IMR-90 (cell line): Measurements from ENCODE around the gene HAS3. TPM values are rescaled to one million over a fixed set of nuclear protein-coding genes. Genes with fewer than 3 reads are reported as not detected.

Experiments used
- ATAC-seq: fragments of 200-7000 bp; cut with Tn5 transposase; 2 replicates; pipeline ENCODE4 v1.9.1; 2020; ENCODE audit warnings: low read depth, mild to moderate bottlenecking, moderate library complexity
- BruUV-seq: library from RNA; stranded (reverse); fragments of 400-500 nt; replicated peaks from 2 replicates; lab custom pipeline; 2021; lab: Mats Ljungman, UMichigan
- CTCF ChIA-PET: fragments of 300-600 bp; formaldehyde crosslinking; extraction: SDS; loops from one replicate; lab custom pipeline; 2021; ENCODE audit warnings: antibody characterized with exemption; lab: Yijun Ruan, JAX
- POLR2A ChIA-PET: fragments of 300-600 bp; sonication (Branson Sonifier 250); formaldehyde crosslinking; loops from one replicate; lab custom pipeline; 2022; ENCODE audit warnings: antibody characterized with exemption; ENCODE audit not compliant: unreplicated experiment; lab: Charles Lee
- DNase-seq: peaks from one replicate; pipeline ENCODE4 v3.0.0; 2013
- H2AFZ ChIP-seq: replicated peaks from 2 replicates; pipeline ENCODE3; 2013; ENCODE audit warnings: low read length, mild to moderate bottlenecking; ENCODE audit not compliant: poor library complexity
- H2AK5ac ChIP-seq: 2 replicates; pipeline ENCODE4 v1.6.1; 2013; ENCODE audit warnings: low read depth, low read length, inconsistent platforms
- H2AK9ac ChIP-seq: replicated peaks from 2 replicates; pipeline ENCODE3; 2013; ENCODE audit warnings: mild to moderate bottlenecking, low read depth, low read length, moderate library complexity; ENCODE audit not compliant: poor library complexity
- H2BK120ac ChIP-seq: 2 replicates; pipeline ENCODE4 v1.6.1; 2013; ENCODE audit warnings: low read depth, low read length, inconsistent platforms
- H2BK15ac ChIP-seq: 3 replicates; pipeline ENCODE4 v1.6.1; 2013; ENCODE audit warnings: low read depth, low read length, inconsistent platforms
- H2BK20ac ChIP-seq: 2 replicates; pipeline ENCODE4 v1.6.1; 2013; ENCODE audit warnings: low read depth, mild to moderate bottlenecking, inconsistent platforms, low read length, moderate library complexity
- H2BK5ac ChIP-seq: 2 replicates; pipeline ENCODE4 v1.6.1; 2013; ENCODE audit warnings: mild to moderate bottlenecking, low read depth, low read length, inconsistent platforms; ENCODE audit not compliant: poor library complexity, severe bottlenecking
- H3K14ac ChIP-seq: replicated peaks from 2 replicates; pipeline ENCODE4 v1.6.1; 2013; ENCODE audit warnings: low read depth, low read length, inconsistent platforms
- H3K18ac ChIP-seq: 2 replicates; pipeline ENCODE4 v1.6.1; 2013; ENCODE audit warnings: low read depth, low read length, control low read depth
- H3K23ac ChIP-seq: 2 replicates; pipeline ENCODE4 v1.6.1; 2013; ENCODE audit warnings: low read depth, low read length, inconsistent platforms
- H3K27ac ChIP-seq: 2 replicates; pipeline ENCODE4 v1.5.1; 2013; ENCODE audit warnings: mild to moderate bottlenecking, control low read depth, low read length; ENCODE audit not compliant: insufficient read depth
- H3K27me3 ChIP-seq: 2 replicates; pipeline ENCODE4 v1.6.1; 2013; ENCODE audit warnings: low read length; ENCODE audit not compliant: control insufficient read depth, insufficient read depth
- H3K36me3 ChIP-seq: 2 replicates; pipeline ENCODE4 v1.6.1; 2013; ENCODE audit warnings: low read length, mixed read lengths; ENCODE audit not compliant: control insufficient read depth, insufficient read depth
- H3K4ac ChIP-seq: 2 replicates; pipeline ENCODE4 v1.6.1; 2013; ENCODE audit warnings: low read depth, low read length, inconsistent platforms
- H3K4me1 ChIP-seq: 2 replicates; pipeline ENCODE4 v1.6.1; 2013; ENCODE audit warnings: low read length, mixed read lengths; ENCODE audit not compliant: control insufficient read depth, insufficient read depth
- H3K4me2 ChIP-seq: 2 replicates; pipeline ENCODE4 v1.6.1; 2013; ENCODE audit warnings: low read depth, mild to moderate bottlenecking, control low read depth, low read length, moderate library complexity
- H3K4me3 ChIP-seq: 2 replicates; pipeline ENCODE4 v1.5.1; 2013; ENCODE audit warnings: low read depth, mild to moderate bottlenecking, control low read depth, low read length, moderate library complexity; ENCODE audit not compliant: insufficient read depth
- H3K56ac ChIP-seq: 2 replicates; pipeline ENCODE4 v1.6.1; 2013; ENCODE audit warnings: low read length, inconsistent platforms; ENCODE audit not compliant: insufficient read depth; ENCODE audit errors: extremely low read depth
- H3K79me1 ChIP-seq, 2 experiments: 2 replicates each; pipeline ENCODE4 v1.6.1; 2013; ENCODE audit warnings: low read length in 2 of 2, inconsistent platforms in 1 of 2, low read depth in 1 of 2
- H3K9ac ChIP-seq: 2 replicates; pipeline ENCODE4 v1.6.1; 2013; ENCODE audit warnings: low read depth, low read length, control low read depth
- H3K9me1 ChIP-seq: 2 replicates; pipeline ENCODE4 v1.6.1; 2013; ENCODE audit warnings: low read length, inconsistent platforms; ENCODE audit not compliant: insufficient read depth
- H3K9me3 ChIP-seq: 2 replicates; pipeline ENCODE4 v1.6.1; 2013; ENCODE audit warnings: low read length; ENCODE audit not compliant: control insufficient read depth, insufficient read depth
- H4K20me1 ChIP-seq: 2 replicates; pipeline ENCODE4 v1.6.1; 2013; ENCODE audit warnings: low read length, inconsistent platforms; ENCODE audit not compliant: insufficient read depth
- H4K5ac ChIP-seq: 2 replicates; pipeline ENCODE4 v1.6.1; 2013; ENCODE audit warnings: mild to moderate bottlenecking, low read depth, low read length, control low read depth
- H4K8ac ChIP-seq, 2 experiments: 2 replicates each; pipeline ENCODE4 v1.6.1; 2013; ENCODE audit warnings: low read depth in 2 of 2, low read length in 2 of 2, control low read depth in 1 of 2, inconsistent platforms in 1 of 2
- H4K91ac ChIP-seq: 2 replicates; pipeline ENCODE4 v1.6.1; 2013; ENCODE audit warnings: low read depth, low read length, inconsistent platforms; ENCODE audit not compliant: insufficient read depth
- BHLHE40 ChIP-seq: fragments of 150-350 bp; IDR thresholded peaks from 2 replicates; pipeline ENCODE4 v1.6.1; 2016; ENCODE audit warnings: mild to moderate bottlenecking, low read depth, low read length
- CEBPB ChIP-seq: IDR thresholded peaks from 2 replicates; pipeline ENCODE4 v1.6.1; 2012; ENCODE audit warnings: low read depth, low read length, improper control_type of control experiment
- CHD1 ChIP-seq: IDR thresholded peaks from 2 replicates; pipeline ENCODE4 v1.6.1; 2012; ENCODE audit warnings: low read depth, low read length, improper control_type of control experiment
- CTCF ChIP-seq: conservative IDR thresholded peaks from 2 replicates; pipeline ENCODE4 v1.5.1; 2012; ENCODE audit warnings: mild to moderate bottlenecking, low read depth, low read length, improper control_type of control experiment
- ELK1 ChIP-seq: fragments of 150-350 bp; IDR thresholded peaks from 2 replicates; pipeline ENCODE4 v1.6.1; 2016; ENCODE audit warnings: low read depth, mild to moderate bottlenecking, low read length, moderate library complexity, borderline replicate concordance
- MAFK ChIP-seq: IDR thresholded peaks from 2 replicates; pipeline ENCODE4 v1.6.1; 2012; ENCODE audit warnings: low read depth, low read length, improper control_type of control experiment
- MXI1 ChIP-seq: IDR thresholded peaks from 2 replicates; pipeline ENCODE4 v1.6.1; 2012; ENCODE audit warnings: low read depth, mild to moderate bottlenecking, low read length, moderate library complexity, borderline replicate concordance
- NFE2L2 ChIP-seq: fragments of 150-350 bp; IDR thresholded peaks from 2 replicates; pipeline ENCODE4 v1.6.1; 2016; ENCODE audit warnings: low read depth, mild to moderate bottlenecking, low read length
- POLR2A ChIP-seq: IDR thresholded peaks from 2 replicates; pipeline ENCODE4 v1.6.1; 2012; ENCODE audit warnings: mild to moderate bottlenecking, low read depth, low read length
- RCOR1 ChIP-seq: IDR thresholded peaks from 2 replicates; pipeline ENCODE4 v1.6.1; 2012; ENCODE audit warnings: mild to moderate bottlenecking, low read length, improper control_type of control experiment; ENCODE audit not compliant: insufficient replicate concordance
- USF2 ChIP-seq: fragments of 150-350 bp; IDR thresholded peaks from 2 replicates; pipeline ENCODE4 v1.6.1; 2017; ENCODE audit warnings: mild to moderate bottlenecking, antibody characterized with exemption, low read length, low read depth
- WGBS, 2 experiments: methylation state at CpG; one replicate each; pipeline versions ENCODE4 v1.1.5 to v1.1.7; 2013; ENCODE audit warnings: missing lambda C conversion rate in 2 of 2; ENCODE audit not compliant: insufficient read length in 1 of 2; ENCODE audit errors: extremely low coverage in 2 of 2; 5-methylcytosine and 5-hydroxymethylcytosine counted together
- dilution Hi-C: fragments of 300-500 bp; cut with HindIII; formaldehyde crosslinking; loops from one replicate; pipeline ENCODE4 v1.14.3; 2018; ENCODE audit warnings: low sequenced_read_pairs; ENCODE audit not compliant: unreplicated experiment
- in situ Hi-C: fragments of 300-500 bp; cut with MboI; formaldehyde crosslinking; loops from 3 replicates; pipeline ENCODE4 v1.14.3; 2019; ENCODE audit warnings: low sequenced_read_pairs, inconsistent platforms, mixed read lengths
- intact Hi-C: fragments of 100-400 bp; cut with micrococcal nuclease; formaldehyde crosslinking; loops from 2 replicates; pipeline ENCODE4 v1.10.0; 2022
- polyA plus RNA-seq, 3 experiments: library from polyadenylated mRNA; depleted of rRNA; stranded (reverse); fragments of >200 nt; gene quantifications; 2 replicates each; pipeline ENCODE4 v1.2.3, GENCODE V29; 2012; ENCODE audit warnings: low replicate concordance in 1 of 3
- total RNA-seq: library from RNA; depleted of rRNA; stranded (reverse); fragments of >200 nt; gene quantifications from 2 replicates; pipeline ENCODE4 v1.2.3, GENCODE V29; 2012

Gene HAS3
- total and polyA plus RNA-seq, 2 of the 4 experiments (the other 2 are of a cell fraction), result 0.36 to 0.97 TPM

- in situ Hi-C loops (loop anchor here (5.0 to 10.0 kb wide), 3 partner anchors 142 to 412 kb away; no protein-coding TSS in a partner anchor), intact Hi-C loops (no loop called here), dilution Hi-C loops (no loop called here)
- no peak for ATAC-seq
- Histone ChIP-seq H3K27ac (no peak overlapping the region), H2BK120ac (no peak overlapping the region), H3K14ac (no peak overlapping the region), H4K91ac (no peak overlapping the region), H4K8ac (no peak overlapping the region), H3K9me3 (no peaks in the 10 kb centered on the region), H4K20me1 (peaks cover 23% of the 10 kb centered on the region), H3K4ac (no peak overlapping the region), H3K79me1 (peaks cover 32 to 69% of the 10 kb centered on the region in 2 experiments), H3K9ac (no peak overlapping the region), H2AFZ (no peak overlapping the region), H2BK15ac (no peak overlapping the region), H2BK20ac (no peak overlapping the region), H3K4me2 (no peak overlapping the region), H3K27me3 (no peaks in the 10 kb centered on the region), H2BK5ac (no peak overlapping the region), H3K9me1 (peaks cover 11% of the 10 kb centered on the region), H2AK9ac (no peak overlapping the region), H3K4me3 (no peak overlapping the region), H3K18ac (no peak overlapping the region), H4K5ac (no peak overlapping the region), H3K56ac (no peak overlapping the region), H2AK5ac (no peak overlapping the region), H3K4me1 (no peaks in the 10 kb centered on the region), H3K36me3 (peaks cover 59% of the 10 kb centered on the region), H3K23ac (no peak overlapping the region)
- ChIA-PET CTCF (no interaction called here), POLR2A (no interaction called here)
- WGBS, 2 experiments, result 93% methylated on average over 3 of the region's 7 CpGs; no CpG with 5 or more reads in 1 of the 2 experiments
- DNase-seq, result no peak
- TF ChIP-seq RCOR1, result no peak
- no peak for TF ChIP-seq CEBPB
- TF ChIP-seq USF2, result no peak
- no peak for TF ChIP-seq ELK1
- TF ChIP-seq MXI1, result no peak
- no peak for TF ChIP-seq CTCF
- no peak for TF ChIP-seq MAFK
- TF ChIP-seq POLR2A, result no peak
- no peak for TF ChIP-seq NFE2L2
- no peak for TF ChIP-seq CHD1
- no peak for TF ChIP-seq BHLHE40
- no TSS peak for BruUV-seq
Observed at GRCh38 chr16:69116256-69116875, 10.9 kb downstream of the HAS3 start.
